BLaER1 (cell line): ENCODE measurements around the gene RPRD2.

ENCODE experiments used
- H3K27ac ChIP-seq: shearing (Covaris generic); formaldehyde crosslinking; 2 replicates; pipeline ENCODE4 v1.8.1; 2022
- H3K27me3 ChIP-seq: shearing (Covaris generic); formaldehyde crosslinking; 2 replicates; pipeline ENCODE4 v1.8.1; 2022
- H3K36me3 ChIP-seq: shearing (Covaris generic); formaldehyde crosslinking; 2 replicates; pipeline ENCODE4 v1.8.1; 2022
- H3K4me1 ChIP-seq: shearing (Covaris generic); formaldehyde crosslinking; 2 replicates; pipeline ENCODE4 v1.8.1; 2022
- H3K4me2 ChIP-seq: shearing (Covaris generic); formaldehyde crosslinking; 2 replicates; pipeline ENCODE4 v1.8.1; 2022
- H3K4me3 ChIP-seq: shearing (Covaris generic); formaldehyde crosslinking; 2 replicates; pipeline ENCODE4 v1.8.1; 2022
- H3K9ac ChIP-seq: shearing (Covaris generic); formaldehyde crosslinking; 2 replicates; pipeline ENCODE4 v1.8.1; 2022
- H3K9me3 ChIP-seq: shearing (Covaris generic); formaldehyde crosslinking; 2 replicates; pipeline ENCODE4 v1.8.1; 2022
- H4K20me1 ChIP-seq: shearing (Covaris generic); formaldehyde crosslinking; 2 replicates; pipeline ENCODE4 v1.8.1; 2022
- Cebpa-rat ChIP-seq: shearing (Covaris generic); IDR thresholded peaks from 2 replicates; pipeline ENCODE4 v1.8.1; 2022

RPRD2 gene

GRCh38 chr1:150521196-150521968 is 157.4 kb downstream of the RPRD2 start:
- Histone ChIP-seq H3K27me3 (no peaks in the 10 kb centered on the region), H3K9ac (no peak overlapping the region), H3K4me1 (peaks cover 23% of the 10 kb centered on the region), H3K4me3 (no peak overlapping the region), H3K4me2 (no peak overlapping the region), H3K9me3 (no peaks in the 10 kb centered on the region), H3K27ac (no peak overlapping the region), H4K20me1 (no peaks in the 10 kb centered on the region), H3K36me3 (no peaks in the 10 kb centered on the region)
- TF ChIP-seq Cebpa-rat, result no peak

DNA sequence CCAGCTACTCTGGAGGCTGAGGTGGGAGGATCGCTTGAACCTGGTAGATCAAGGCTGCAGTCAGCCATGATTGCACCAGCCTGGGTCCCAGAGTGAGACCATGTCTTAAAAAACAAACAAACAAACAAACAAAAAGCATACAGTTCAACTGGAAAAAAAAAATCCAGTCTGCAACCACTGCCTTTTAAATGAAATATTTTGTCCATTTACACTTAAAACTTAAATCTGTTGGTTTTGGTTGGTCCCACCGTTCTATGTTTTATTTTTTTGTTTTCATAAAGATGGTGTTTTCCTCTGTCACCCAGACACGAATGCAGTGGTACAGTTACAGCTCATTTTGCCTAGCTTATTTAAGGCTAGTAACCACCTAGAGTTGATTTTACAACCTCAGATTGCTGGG is 161.4 kb downstream of the RPRD2 start:
- no peak overlapping the region for H3K4me2 ChIP-seq
- no peaks in the 10 kb centered on the region for H3K36me3 ChIP-seq
- peaks cover 8% of the 10 kb centered on the region for H3K4me1 ChIP-seq
- no peak overlapping the region for H3K4me3 ChIP-seq
- H3K9me3 ChIP-seq, result no peaks in the 10 kb centered on the region
- no peaks in the 10 kb centered on the region for H4K20me1 ChIP-seq
- no peak for TF ChIP-seq Cebpa-rat
- H3K9ac ChIP-seq, result no peak overlapping the region
- no peak overlapping the region for H3K27ac ChIP-seq
- H3K27me3 ChIP-seq, result no peaks in the 10 kb centered on the region
